HepG2 (cell line): Measurements from ENCODE around the gene CEP250. TPM values are rescaled to one million over a fixed set of nuclear protein-coding genes. Genes with fewer than 3 reads are reported as not detected.

Experiments used
- CC2D1A ChIP-seq: sonication (generic); formaldehyde crosslinking; IDR thresholded peaks from 2 replicates; pipeline ENCODE4 v1.8.1; 2023; ENCODE audit warnings: mild to moderate bottlenecking, missing genetic modification reagents
- GZF1 ChIP-seq: sonication (generic); formaldehyde crosslinking; IDR thresholded peaks from 2 replicates; pipeline ENCODE4 v1.5.1; 2020; ENCODE audit warnings: mild to moderate bottlenecking, missing genetic modification reagents
- HDAC2 ChIP-seq: sonication (generic); formaldehyde crosslinking; IDR thresholded peaks from 2 replicates; pipeline ENCODE4 v1.4.0; 2020; ENCODE audit warnings: missing genetic modification reagents
- HNRNPK ChIP-seq: fragments of 200-400 bp; formaldehyde crosslinking; IDR thresholded peaks from 2 replicates; pipeline ENCODE4 v1.6.1; 2018; ENCODE audit warnings: low read length, low read depth, moderate library complexity, mild to moderate bottlenecking; ENCODE audit not compliant: poor library complexity, severe bottlenecking
- MTF2 ChIP-seq: sonication (generic); formaldehyde crosslinking; IDR thresholded peaks from 2 replicates; pipeline ENCODE4 v1.5.0; 2020; ENCODE audit warnings: missing genetic modification reagents, borderline replicate concordance
- RFX1 ChIP-seq: fragments of 450-650 bp; IDR thresholded peaks from 2 replicates; pipeline ENCODE4 v1.6.1; 2017
- SP140L ChIP-seq: sonication (generic); formaldehyde crosslinking; IDR thresholded peaks from 2 replicates; pipeline ENCODE4 v1.4.0; 2020; ENCODE audit warnings: missing genetic modification reagents, borderline replicate concordance
- ZFP62 ChIP-seq: sonication (generic); formaldehyde crosslinking; IDR thresholded peaks from 2 replicates; pipeline ENCODE4 v1.4.0; 2020; ENCODE audit warnings: missing genetic modification reagents
- ZNF20 ChIP-seq: sonication (generic); formaldehyde crosslinking; IDR thresholded peaks from 2 replicates; pipeline ENCODE4 v1.4.0; 2020; ENCODE audit warnings: mild to moderate bottlenecking, moderate library complexity, missing genetic modification reagents
- ZNF280D ChIP-seq: sonication (generic); formaldehyde crosslinking; IDR thresholded peaks from 2 replicates; pipeline ENCODE4 v1.5.1; 2020; ENCODE audit warnings: mild to moderate bottlenecking, missing genetic modification reagents
- ZNF354B ChIP-seq: sonication (generic); formaldehyde crosslinking; IDR thresholded peaks from 2 replicates; pipeline ENCODE4 v1.8.0; 2022; ENCODE audit warnings: mild to moderate bottlenecking, missing genetic modification reagents
- ZNF468 ChIP-seq: sonication (generic); formaldehyde crosslinking; IDR thresholded peaks from 2 replicates; pipeline ENCODE4 v1.8.0; 2022; ENCODE audit warnings: mild to moderate bottlenecking, moderate library complexity, missing genetic modification reagents
- ZNF572 ChIP-seq: sonication (generic); formaldehyde crosslinking; IDR thresholded peaks from 2 replicates; pipeline ENCODE4 v1.5.1; 2020; ENCODE audit warnings: mild to moderate bottlenecking, missing genetic modification reagents
- ZNF580 ChIP-seq: IDR thresholded peaks from 2 replicates; pipeline ENCODE4 v1.6.1; 2016; ENCODE audit warnings: low read depth, borderline replicate concordance
- ZNF674 ChIP-seq: sonication (generic); formaldehyde crosslinking; IDR thresholded peaks from 2 replicates; pipeline ENCODE4 v1.5.0; 2020; ENCODE audit warnings: low read depth, mild to moderate bottlenecking, missing genetic modification reagents
- ZNF678 ChIP-seq: sonication (generic); formaldehyde crosslinking; IDR thresholded peaks from 2 replicates; pipeline ENCODE4 v1.4.0; 2020; ENCODE audit warnings: mild to moderate bottlenecking, missing genetic modification reagents
- ZNF747 ChIP-seq: sonication (generic); formaldehyde crosslinking; IDR thresholded peaks from 2 replicates; pipeline ENCODE4 v1.8.1; 2023; ENCODE audit warnings: missing genetic modification reagents, mild to moderate bottlenecking, borderline replicate concordance
- ZNF766 ChIP-seq: sonication (generic); formaldehyde crosslinking; IDR thresholded peaks from 2 replicates; pipeline ENCODE4 v1.5.0; 2020; ENCODE audit warnings: missing genetic modification reagents, borderline replicate concordance
- polyA plus RNA-seq, 8 experiments: library from polyadenylated mRNA; depleted of rRNA in 3 of 8; stranded (reverse) in 7 of 8; unstranded in 1 of 8; fragments of >200 nt; fragmentation: Illumina TruSeq in 4 of 8; extraction: Trizol in 4 of 8; gene quantifications; 2 replicates each; pipeline versions ENCODE4 v1.2.1 to v1.2.3, GENCODE V29; 2011 to 2016; ENCODE audit warnings: low read depth in 4 of 8, missing spikeins in 1 of 8, mixed read lengths in 1 of 8; ENCODE audit not compliant: insufficient read depth in 1 of 8
- total RNA-seq, 5 experiments: library from RNA; depleted of rRNA; stranded (reverse); fragments of >200 nt; fragmentation: Illumina TruSeq; extraction: Trizol; gene quantifications; 2 replicates each; pipeline ENCODE4 v1.2.3, GENCODE V29; 2016; ENCODE audit warnings: low read depth in 1 of 5
- TF ChIP-seq, protein P1 (sequence below): sonication (generic); formaldehyde crosslinking; IDR thresholded peaks from 2 replicates; pipeline ENCODE4 v1.4.0; 2020; ENCODE audit warnings: mild to moderate bottlenecking, missing genetic modification reagents
- TF ChIP-seq, protein P2 (sequence below): sonication (generic); formaldehyde crosslinking; conservative IDR thresholded peaks from 2 replicates; pipeline ENCODE4 v1.8.0; 2022; ENCODE audit warnings: missing genetic modification reagents
- TF ChIP-seq, protein P3 (sequence below): sonication (generic); formaldehyde crosslinking; IDR thresholded peaks from 2 replicates; pipeline ENCODE4 v1.5.1; 2020; ENCODE audit warnings: missing genetic modification reagents, mild to moderate bottlenecking, borderline replicate concordance

Gene CEP250
- total and polyA plus RNA-seq, 2 of the 13 experiments (the other 11 are each of a cell fraction or from before 2014, with no cell fraction given), result 28.8 to 55.3 TPM

GRCh38 chr20:35541783-35542662 is 86.6 kb downstream of the CEP250 start, which contains the start of gene ERGIC3 (continued):
- TF ChIP-seq ZNF580 (CRISPR knock-in tag) (peak; percentile 79; the same call in 1 of the 2 replicates), ZNF280D (no peak; the same call in 1 of the 2 replicates), RFX1 (peak; percentile 64; the same call in 1 of the 2 replicates), ZNF678 (CRISPR knock-in tag) (peak; percentile 21; the same call in 1 of the 2 replicates), HDAC2 (CRISPR knock-in tag) (peak; percentile 65), CC2D1A (CRISPR knock-in tag) (0 out of 2 replicates have a peak, but pooled peaks have one; percentile 52), ZNF674 (CRISPR knock-in tag) (peak; percentile 70; the same call in 1 of the 2 replicates), GZF1 (0 out of 2 replicates have a peak, but pooled peaks have one; percentile 66), ZNF354B (CRISPR knock-in tag) (no peak), MTF2 (CRISPR knock-in tag) (no peak), ZNF20 (CRISPR knock-in tag) (no peak; the same call in 1 of the 2 replicates), ZNF572 (CRISPR knock-in tag) (no peak), SP140L (CRISPR knock-in tag) (peak; percentile 61; the same call in 1 of the 2 replicates), HNRNPK (peak; percentile 45), ZNF747 (CRISPR knock-in tag) (peak; percentile 95), ZFP62 (CRISPR knock-in tag) (no peak), ZNF468 (CRISPR knock-in tag) (no peak), ZNF766 (no peak)
- TF ChIP-seq, protein P1, sequence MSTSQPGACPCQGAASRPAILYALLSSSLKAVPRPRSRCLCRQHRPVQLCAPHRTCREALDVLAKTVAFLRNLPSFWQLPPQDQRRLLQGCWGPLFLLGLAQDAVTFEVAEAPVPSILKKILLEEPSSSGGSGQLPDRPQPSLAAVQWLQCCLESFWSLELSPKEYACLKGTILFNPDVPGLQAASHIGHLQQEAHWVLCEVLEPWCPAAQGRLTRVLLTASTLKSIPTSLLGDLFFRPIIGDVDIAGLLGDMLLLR, result no peak; the same call in 1 of the 2 replicates
- TF ChIP-seq, protein P2, sequence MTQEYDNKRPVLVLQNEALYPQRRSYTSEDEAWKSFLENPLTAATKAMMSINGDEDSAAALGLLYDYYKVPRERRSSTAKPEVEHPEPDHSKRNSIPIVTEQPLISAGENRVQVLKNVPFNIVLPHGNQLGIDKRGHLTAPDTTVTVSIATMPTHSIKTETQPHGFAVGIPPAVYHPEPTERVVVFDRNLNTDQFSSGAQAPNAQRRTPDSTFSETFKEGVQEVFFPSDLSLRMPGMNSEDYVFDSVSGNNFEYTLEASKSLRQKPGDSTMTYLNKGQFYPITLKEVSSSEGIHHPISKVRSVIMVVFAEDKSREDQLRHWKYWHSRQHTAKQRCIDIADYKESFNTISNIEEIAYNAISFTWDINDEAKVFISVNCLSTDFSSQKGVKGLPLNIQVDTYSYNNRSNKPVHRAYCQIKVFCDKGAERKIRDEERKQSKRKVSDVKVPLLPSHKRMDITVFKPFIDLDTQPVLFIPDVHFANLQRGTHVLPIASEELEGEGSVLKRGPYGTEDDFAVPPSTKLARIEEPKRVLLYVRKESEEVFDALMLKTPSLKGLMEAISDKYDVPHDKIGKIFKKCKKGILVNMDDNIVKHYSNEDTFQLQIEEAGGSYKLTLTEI, result no peak
- TF ChIP-seq, protein P3, sequence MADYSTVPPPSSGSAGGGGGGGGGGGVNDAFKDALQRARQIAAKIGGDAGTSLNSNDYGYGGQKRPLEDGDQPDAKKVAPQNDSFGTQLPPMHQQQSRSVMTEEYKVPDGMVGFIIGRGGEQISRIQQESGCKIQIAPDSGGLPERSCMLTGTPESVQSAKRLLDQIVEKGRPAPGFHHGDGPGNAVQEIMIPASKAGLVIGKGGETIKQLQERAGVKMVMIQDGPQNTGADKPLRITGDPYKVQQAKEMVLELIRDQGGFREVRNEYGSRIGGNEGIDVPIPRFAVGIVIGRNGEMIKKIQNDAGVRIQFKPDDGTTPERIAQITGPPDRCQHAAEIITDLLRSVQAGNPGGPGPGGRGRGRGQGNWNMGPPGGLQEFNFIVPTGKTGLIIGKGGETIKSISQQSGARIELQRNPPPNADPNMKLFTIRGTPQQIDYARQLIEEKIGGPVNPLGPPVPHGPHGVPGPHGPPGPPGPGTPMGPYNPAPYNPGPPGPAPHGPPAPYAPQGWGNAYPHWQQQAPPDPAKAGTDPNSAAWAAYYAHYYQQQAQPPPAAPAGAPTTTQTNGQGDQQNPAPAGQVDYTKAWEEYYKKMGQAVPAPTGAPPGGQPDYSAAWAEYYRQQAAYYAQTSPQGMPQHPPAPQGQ, result peak; percentile 80; the same call in 1 of the 2 replicates
